Skeletal muscle satellite cell (primary cell): ENCODE measurements around the gene LSM14B.
A peak's percentile ranks its signal among the peaks of the same experiment; 100 is the strongest.
"Not testable (repeated sequence)": the region's sequence is repeated elsewhere in the genome, so short reads cannot be mapped to it uniquely, and the experiment has no call there.

Source experiments
- H3K27me3 ChIP-seq: 2 replicates; pipeline ENCODE4 v1.7.0; 2013; ENCODE audit warnings: low read length; ENCODE audit not compliant: control insufficient read depth, insufficient read depth
- H3K36me3 ChIP-seq: 2 replicates; pipeline ENCODE4 v1.7.0; 2013; ENCODE audit warnings: mild to moderate bottlenecking, control low read depth, low read length; ENCODE audit not compliant: insufficient read depth
- H3K4me1 ChIP-seq: 2 replicates; pipeline ENCODE4 v1.7.0; 2013; ENCODE audit warnings: low read length; ENCODE audit not compliant: control insufficient read depth, insufficient read depth
- H3K4me2 ChIP-seq: 2 replicates; pipeline ENCODE4 v1.7.0; 2013; ENCODE audit warnings: mild to moderate bottlenecking, low read length
- H3K4me3 ChIP-seq: 2 replicates; pipeline ENCODE4 v1.7.0; 2013; ENCODE audit warnings: low read length
- H3K9ac ChIP-seq: 2 replicates; pipeline ENCODE4 v1.7.0; 2013; ENCODE audit warnings: mild to moderate bottlenecking, low read depth, low read length, moderate library complexity
- H3K9me3 ChIP-seq: replicated peaks from 2 replicates; pipeline ENCODE4 v1.7.0; 2013; ENCODE audit warnings: mild to moderate bottlenecking, control low read depth, low read length

The LSM14B gene

GRCh38 chr20:62143957-62144825 lies 21.9 kb downstream of the LSM14B start:
- Histone ChIP-seq H3K4me2 (peak overlapping the region; percentile 92), H3K9me3 (no peaks in the 10 kb centered on the region), H3K4me1 (peaks cover 24% of the 10 kb centered on the region), H3K27me3 (no peaks in the 10 kb centered on the region), H3K4me3 (peak overlapping the region; percentile 82), H3K9ac (peak overlapping the region; percentile 98), H3K36me3 (peaks cover 24% of the 10 kb centered on the region)

- Histone ChIP-seq H3K4me2 (peak overlapping the region; percentile 92), H3K36me3 (peaks cover 10% of the 10 kb centered on the region), H3K4me1 (peaks cover 24% of the 10 kb centered on the region), H3K9ac (no peak overlapping the region), H3K9me3 (no peaks in the 10 kb centered on the region), H3K4me3 (no peak overlapping the region), H3K27me3 (no peaks in the 10 kb centered on the region)
Observed at GRCh38 chr20:62145688-62146018, 23.4 kb downstream of the LSM14B start.

- H3K36me3 ChIP-seq: peaks cover 7% of the 10 kb centered on the region
- H3K4me1 ChIP-seq: peaks cover 20% of the 10 kb centered on the region
- no peak overlapping the region for H3K4me3 ChIP-seq
Observed at GRCh38 chr20:62146019-62146755, 23.9 kb downstream of the LSM14B start.

GRCh38 chr20:62147125-62147524 lies 24.9 kb downstream of the LSM14B start:
- Histone ChIP-seq H3K36me3 (peaks cover 7% of the 10 kb centered on the region), H3K9ac (no peak overlapping the region), H3K27me3 (no peaks in the 10 kb centered on the region), H3K4me3 (no peak overlapping the region), H3K4me2 (no peak overlapping the region), H3K4me1 (peaks cover 12% of the 10 kb centered on the region), H3K9me3 (no peaks in the 10 kb centered on the region)

More at GRCh38 chr20:62146019-62146755, 23.9 kb downstream of the LSM14B start:
- H3K9ac ChIP-seq: no peak overlapping the region
- H3K4me2 ChIP-seq: no peak overlapping the region
- no peaks in the 10 kb centered on the region for H3K27me3 ChIP-seq
- no peaks in the 10 kb centered on the region for H3K9me3 ChIP-seq

GRCh38 chr20:62147528-62147927 lies 25.3 kb downstream of the LSM14B start:
- no peak overlapping the region for H3K4me3 ChIP-seq
- H3K9ac ChIP-seq: no peak overlapping the region
- H3K9me3 ChIP-seq: no peaks in the 10 kb centered on the region
- no peak overlapping the region for H3K4me2 ChIP-seq
- no peaks in the 10 kb centered on the region for H3K27me3 ChIP-seq
- H3K4me1 ChIP-seq: peaks cover 12% of the 10 kb centered on the region
- H3K36me3 ChIP-seq: peaks cover 9% of the 10 kb centered on the region

GRCh38 chr20:62148383-62148782 lies 26.1 kb downstream of the LSM14B start:
- H3K9ac ChIP-seq, H3K9me3 ChIP-seq, H3K4me2 ChIP-seq, H3K4me3 ChIP-seq, H3K27me3 ChIP-seq: not testable (repeated sequence)
- peaks cover 13% of the 10 kb centered on the region for H3K36me3 ChIP-seq
- H3K4me1 ChIP-seq: peaks cover 12% of the 10 kb centered on the region

GRCh38 chr20:62148908-62149314 lies 26.6 kb downstream of the LSM14B start:
- H3K4me1 ChIP-seq: peaks cover 12% of the 10 kb centered on the region

GRCh38 chr20:62149532-62150309 lies 27.4 kb downstream of the LSM14B start:
- Histone ChIP-seq H3K4me1 (peaks cover 10% of the 10 kb centered on the region), H3K9ac (no peak overlapping the region), H3K4me2 (no peak overlapping the region), H3K36me3 (peaks cover 21% of the 10 kb centered on the region), H3K9me3 (no peaks in the 10 kb centered on the region), H3K27me3 (no peaks in the 10 kb centered on the region), H3K4me3 (no peak overlapping the region)

More at GRCh38 chr20:62148908-62149314, 26.6 kb downstream of the LSM14B start:
- Histone ChIP-seq H3K4me3 (no peak overlapping the region), H3K27me3 (no peaks in the 10 kb centered on the region), H3K4me2 (no peak overlapping the region), H3K36me3 (peaks cover 15% of the 10 kb centered on the region), H3K9me3 (no peaks in the 10 kb centered on the region), H3K9ac (no peak overlapping the region)

- no peak overlapping the region for H3K4me2 ChIP-seq
- no peaks in the 10 kb centered on the region for H3K27me3 ChIP-seq
- H3K36me3 ChIP-seq: peaks cover 21% of the 10 kb centered on the region
- H3K9ac ChIP-seq: no peak overlapping the region
- H3K4me3 ChIP-seq: no peak overlapping the region
- peaks cover 5% of the 10 kb centered on the region for H3K4me1 ChIP-seq
- no peaks in the 10 kb centered on the region for H3K9me3 ChIP-seq
Observed at GRCh38 chr20:62150310-62150575, 28.0 kb downstream of the LSM14B start.

- Histone ChIP-seq H3K27me3 (no peaks in the 10 kb centered on the region), H3K4me2 (no peak overlapping the region), H3K9ac (no peak overlapping the region), H3K36me3 (peaks cover 18% of the 10 kb centered on the region), H3K4me1 (peaks cover 6% of the 10 kb centered on the region), H3K9me3 (no peaks in the 10 kb centered on the region), H3K4me3 (no peak overlapping the region)
Observed at GRCh38 chr20:62151225-62151624, 28.9 kb downstream of the LSM14B start.

GRCh38 chr20:62151835-62152364 lies 29.6 kb downstream of the LSM14B start:
- Histone ChIP-seq H3K36me3 (peaks cover 18% of the 10 kb centered on the region), H3K4me3 (no peak overlapping the region), H3K27me3 (no peaks in the 10 kb centered on the region), H3K9me3 (no peaks in the 10 kb centered on the region), H3K9ac (no peak overlapping the region), H3K4me2 (no peak overlapping the region), H3K4me1 (peaks cover 11% of the 10 kb centered on the region)
